Activated CD8-positive, alpha-beta T cell treated with anti-CD3 and anti-CD28 coated beads, Interleukin-2, amount 10 ng/mL, durations not matched to agents 7 days and 5 days (primary cell): ENCODE data around the gene MITF. TPM values are rescaled to one million over a fixed set of nuclear protein-coding genes. Genes with fewer than 3 reads are reported as not detected.

Experiments used
- ATAC-seq: fragments of 150-1000 bp; cut with Tn5 transposase; one replicate; pipeline ENCODE4 v1.10.0; 2021; ENCODE audit warnings: moderate library complexity
- CTCF ChIA-PET: fragments of 350-600 bp; sonication (Branson Sonifier 250); formaldehyde crosslinking; loops from one replicate; lab custom pipeline; 2021; ENCODE audit warnings: antibody characterized with exemption; lab: Charles Lee
- POLR2A ChIA-PET: fragments of 350-600 bp; sonication (Branson Sonifier 250); formaldehyde crosslinking; loops from one replicate; lab custom pipeline; 2021; ENCODE audit warnings: antibody characterized with exemption; lab: Charles Lee
- DNase-seq: peaks from one replicate; pipeline ENCODE4 v3.0.0-alpha.2; 2020
- H3K27ac Mint-ChIP-seq: one replicate; pipeline ENCODE4 v1.8.0; 2021; ENCODE audit warnings: mild to moderate bottlenecking, mixed read lengths
- H3K27me3 Mint-ChIP-seq: one replicate; pipeline ENCODE4 v1.8.0; 2021; ENCODE audit warnings: low read depth, mixed read lengths
- H3K36me3 Mint-ChIP-seq: one replicate; pipeline ENCODE4 v1.8.0; 2021; ENCODE audit warnings: low read depth, mixed read lengths
- H3K4me1 Mint-ChIP-seq: one replicate; pipeline ENCODE4 v1.8.0; 2021; ENCODE audit warnings: low read depth, mixed read lengths
- H3K4me3 Mint-ChIP-seq: one replicate; pipeline ENCODE4 v1.8.0; 2021; ENCODE audit warnings: mild to moderate bottlenecking, mixed read lengths
- H3K9me3 Mint-ChIP-seq: one replicate; pipeline ENCODE4 v1.8.0; 2022; ENCODE audit warnings: mixed read lengths; ENCODE audit not compliant: insufficient read depth
- total RNA-seq, 2 experiments: library from RNA; stranded (reverse); gene quantifications; one replicate each; pipeline ENCODE4 v1.2.3, GENCODE V29; 2021

Gene MITF
- total RNA-seq, 2 experiments from 2014 or later = not detected

DNA sequence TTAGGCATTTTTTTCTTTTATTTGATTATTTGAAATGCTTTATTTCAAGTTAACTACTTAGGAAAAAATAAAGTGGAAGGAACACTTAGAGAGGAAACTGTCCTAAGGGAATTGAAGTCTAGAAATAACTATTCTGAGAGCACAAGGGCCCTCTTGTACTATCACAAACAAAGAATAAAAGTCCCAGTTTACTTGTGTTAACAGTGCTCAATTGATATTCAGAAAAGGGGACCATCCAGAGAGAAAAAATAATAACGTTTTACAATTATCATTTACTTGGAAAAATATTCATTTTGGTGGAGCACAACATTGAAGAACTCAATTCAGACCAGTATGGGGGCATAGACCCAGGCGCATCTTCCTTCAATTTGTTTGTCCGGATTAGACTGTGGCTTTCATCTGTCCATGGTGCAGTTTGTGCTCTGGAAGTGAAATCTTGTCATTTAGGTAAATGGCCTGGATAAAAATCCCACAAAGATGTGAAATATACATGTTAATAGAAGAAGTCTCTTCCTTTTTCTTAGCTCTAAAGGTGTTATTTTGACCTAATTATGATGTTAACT is 205.7 kb downstream of the MITF start:
- DNase-seq (no peak), ATAC-seq (no peak)
- Mint-ChIP-seq H3K9me3 (no peaks in the 10 kb centered on the region), H3K4me3 (no peak overlapping the region), H3K27ac (no peak overlapping the region), H3K27me3 (no peaks in the 10 kb centered on the region), H3K36me3 (no peaks in the 10 kb centered on the region), H3K4me1 (no peaks in the 10 kb centered on the region)
- POLR2A ChIA-PET = interaction anchor here (0.7 kb wide), 1 partner anchor 24 kb away, joined by 3 read pairs; no protein-coding TSS in a partner anchor
- CTCF ChIA-PET = no interaction called here

DNA sequence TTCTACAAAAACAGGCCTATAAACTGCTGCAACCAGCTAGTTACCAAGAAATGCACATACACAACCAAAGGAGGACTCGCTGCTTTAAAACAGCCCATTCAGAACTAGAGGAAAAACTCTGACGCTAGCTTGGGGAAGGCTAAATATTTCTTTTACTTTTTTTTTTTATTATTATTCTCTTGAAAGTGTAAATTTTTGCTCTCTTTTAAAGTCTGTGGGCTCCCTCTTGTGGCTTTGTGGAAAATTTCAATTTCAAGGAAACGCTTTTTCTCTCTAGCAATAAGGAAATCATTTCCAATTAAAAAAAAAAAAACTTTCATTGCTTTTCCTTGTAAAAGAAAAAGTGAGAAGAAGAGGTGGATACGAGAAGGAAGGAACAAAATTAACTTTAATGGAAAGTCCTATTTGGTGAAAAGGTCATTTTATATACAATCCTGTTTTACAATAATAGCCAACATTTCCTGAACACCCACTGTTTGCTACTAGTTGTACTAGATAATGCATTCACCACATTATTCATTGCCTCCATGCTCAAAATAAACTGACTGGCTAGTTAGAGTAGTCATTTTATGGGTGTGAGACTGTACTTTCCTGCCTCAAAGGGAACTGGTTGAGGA is 209.1 kb downstream of the MITF start:
- no peaks in the 10 kb centered on the region for H3K36me3 Mint-ChIP-seq
- H3K9me3 Mint-ChIP-seq = no peaks in the 10 kb centered on the region
- no peaks in the 10 kb centered on the region for H3K27me3 Mint-ChIP-seq
- CTCF ChIA-PET = no interaction called here
- no peaks in the 10 kb centered on the region for H3K4me1 Mint-ChIP-seq
- POLR2A ChIA-PET = no interaction called here
- no peak overlapping the region for H3K27ac Mint-ChIP-seq
- no peak overlapping the region for H3K4me3 Mint-ChIP-seq
- ATAC-seq = no peak
- DNase-seq = no peak

DNA sequence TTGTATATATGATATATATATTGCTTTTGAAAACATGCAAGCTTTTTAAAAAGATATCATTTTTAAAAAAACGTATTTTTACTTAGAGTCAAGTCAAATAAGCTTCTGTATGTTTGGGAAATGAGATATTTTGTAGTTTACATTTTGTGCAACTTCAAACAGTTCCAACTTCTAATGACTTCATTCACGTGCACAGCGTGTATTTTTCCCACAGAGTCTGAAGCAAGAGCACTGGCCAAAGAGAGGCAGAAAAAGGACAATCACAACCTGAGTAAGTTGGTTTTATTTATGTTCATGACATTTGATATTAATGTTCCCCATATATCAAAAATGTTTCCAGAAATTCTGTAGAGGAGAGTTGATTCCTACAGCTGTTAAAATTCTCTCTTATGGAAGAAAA is 212.4 kb downstream of the MITF start:
- DNase-seq = no peak
- CTCF ChIA-PET = no interaction called here
- H3K9me3 Mint-ChIP-seq = no peaks in the 10 kb centered on the region
- no peak overlapping the region for H3K4me3 Mint-ChIP-seq
- H3K36me3 Mint-ChIP-seq = no peaks in the 10 kb centered on the region
- H3K4me1 Mint-ChIP-seq = no peaks in the 10 kb centered on the region
- H3K27me3 Mint-ChIP-seq = no peaks in the 10 kb centered on the region
- no peak overlapping the region for H3K27ac Mint-ChIP-seq
- no peak for ATAC-seq
- POLR2A ChIA-PET = no interaction called here

DNA sequence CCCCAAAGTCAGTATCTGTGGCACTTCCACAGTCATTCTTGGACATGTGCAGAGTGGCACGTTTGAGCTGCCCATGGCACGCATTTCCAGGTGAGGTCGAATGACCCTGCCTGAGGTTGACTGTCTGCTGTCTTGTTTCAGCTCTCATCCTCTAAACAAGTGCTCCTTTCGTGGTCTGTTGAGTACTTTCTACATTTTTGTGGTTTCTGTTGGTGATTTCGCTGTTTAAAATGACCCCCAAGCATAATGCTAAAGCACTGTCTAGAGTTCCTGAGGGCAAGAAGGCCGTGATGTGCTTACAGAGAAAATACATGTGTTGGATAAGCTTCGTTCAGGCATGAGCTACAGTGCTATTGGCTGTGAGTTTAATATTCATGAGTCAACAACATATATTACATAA is 220.3 kb downstream of the MITF start:
- DNase-seq (no peak), ATAC-seq (no peak)
- Mint-ChIP-seq H3K4me3 (no peak overlapping the region), H3K27me3 (no peaks in the 10 kb centered on the region), H3K27ac (no peak overlapping the region), H3K9me3 (no peaks in the 10 kb centered on the region), H3K4me1 (no peaks in the 10 kb centered on the region), H3K36me3 (no peaks in the 10 kb centered on the region)
- POLR2A ChIA-PET = no interaction called here
- CTCF ChIA-PET = no interaction called here

DNA sequence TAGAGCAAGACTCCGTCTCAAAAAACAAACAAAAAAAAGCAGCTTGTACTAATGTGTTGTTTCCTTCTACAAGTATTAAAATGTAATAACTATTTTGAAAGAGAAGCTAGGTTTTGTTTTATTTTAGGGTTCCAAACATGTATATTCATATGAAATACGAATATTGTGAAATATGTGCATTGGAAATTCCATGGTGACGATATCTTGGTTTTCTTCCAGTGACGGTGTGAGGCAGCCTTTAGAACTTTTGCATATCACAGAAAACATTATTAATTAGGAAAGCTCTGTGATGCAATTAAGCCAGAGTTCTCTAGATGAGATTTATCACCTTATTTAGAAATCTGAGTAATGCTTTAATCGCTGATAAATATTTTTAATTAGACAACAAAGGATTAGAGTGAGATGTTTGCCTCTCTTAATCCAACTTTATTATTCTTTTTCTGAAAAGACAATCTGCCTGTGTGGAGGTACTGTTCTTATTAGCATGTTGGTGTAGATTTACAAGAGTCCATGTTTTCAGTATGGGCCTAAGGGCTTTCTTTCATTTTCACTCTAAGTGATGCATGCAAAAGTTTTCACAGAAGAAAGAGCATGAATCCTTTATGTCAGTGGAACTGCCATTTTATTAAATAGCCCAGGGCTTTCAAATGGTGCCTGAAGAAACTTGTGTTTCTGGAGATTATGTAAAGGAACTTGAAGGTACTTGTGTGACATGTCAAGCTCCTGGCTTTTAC is 222.6 kb downstream of the MITF start:
- no peaks in the 10 kb centered on the region for H3K27me3 Mint-ChIP-seq

DNA sequence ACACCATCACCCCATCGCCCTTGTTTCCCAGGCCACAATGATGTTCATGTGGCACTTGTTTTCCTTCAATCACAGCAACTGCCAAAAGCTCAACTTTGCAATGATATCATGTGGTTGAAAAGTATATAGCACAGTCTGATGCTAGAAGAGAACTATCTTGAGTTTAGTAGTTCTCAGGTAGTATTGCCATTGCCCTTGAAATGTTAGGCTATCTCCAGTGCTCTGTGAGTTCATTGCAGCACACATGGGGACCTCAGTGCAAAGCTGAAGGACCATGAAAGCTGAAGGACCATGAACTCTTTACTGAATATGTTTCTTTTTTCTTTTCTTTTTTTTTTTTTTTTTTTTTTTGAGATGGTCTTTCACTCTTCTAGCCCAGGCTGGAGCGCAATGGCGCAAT is 224.4 kb downstream of the MITF start:
- ChIA-PET POLR2A (no interaction called here), CTCF (no interaction called here)
- H3K36me3 Mint-ChIP-seq = no peaks in the 10 kb centered on the region
- H3K9me3 Mint-ChIP-seq = no peaks in the 10 kb centered on the region
- no peaks in the 10 kb centered on the region for H3K27me3 Mint-ChIP-seq
- no peak overlapping the region for H3K27ac Mint-ChIP-seq
- no peak overlapping the region for H3K4me3 Mint-ChIP-seq
- ATAC-seq (no peak), DNase-seq (no peak)
- no peaks in the 10 kb centered on the region for H3K4me1 Mint-ChIP-seq

More for the DNA sequence above, 222.6 kb downstream of the MITF start:
- Mint-ChIP-seq H3K9me3 (no peaks in the 10 kb centered on the region), H3K4me3 (no peak overlapping the region), H3K36me3 (no peaks in the 10 kb centered on the region), H3K27ac (no peak overlapping the region), H3K4me1 (no peaks in the 10 kb centered on the region)
- ChIA-PET CTCF (no interaction called here), POLR2A (no interaction called here)
- ATAC-seq = no peak
- no peak for DNase-seq

DNA sequence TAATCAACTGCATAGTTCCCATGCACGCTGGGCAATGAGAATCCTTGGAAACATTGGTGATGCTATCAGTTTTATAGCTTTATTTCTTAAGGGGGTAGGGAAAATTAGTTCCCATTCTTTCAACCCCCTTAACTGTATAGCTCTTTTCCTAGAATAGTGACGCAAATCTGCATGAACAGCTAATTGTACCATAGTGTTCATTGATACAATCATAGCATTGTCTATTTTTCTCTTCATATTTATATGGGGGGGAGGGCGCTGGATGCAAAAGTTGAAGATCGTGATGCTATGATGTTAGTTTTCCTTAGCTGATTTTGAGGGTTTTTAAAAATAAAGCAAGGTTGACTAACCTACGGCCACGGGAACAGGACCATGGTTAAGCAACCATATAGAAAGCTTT is 227.9 kb downstream of the MITF start:
- ATAC-seq (no peak), DNase-seq (no peak)
- H3K4me1 Mint-ChIP-seq = no peaks in the 10 kb centered on the region
- H3K27me3 Mint-ChIP-seq = no peaks in the 10 kb centered on the region
- POLR2A ChIA-PET = no interaction called here
- CTCF ChIA-PET = no interaction called here
- H3K27ac Mint-ChIP-seq = no peak overlapping the region
- no peak overlapping the region for H3K4me3 Mint-ChIP-seq
- no peaks in the 10 kb centered on the region for H3K9me3 Mint-ChIP-seq
- H3K36me3 Mint-ChIP-seq = no peaks in the 10 kb centered on the region

DNA sequence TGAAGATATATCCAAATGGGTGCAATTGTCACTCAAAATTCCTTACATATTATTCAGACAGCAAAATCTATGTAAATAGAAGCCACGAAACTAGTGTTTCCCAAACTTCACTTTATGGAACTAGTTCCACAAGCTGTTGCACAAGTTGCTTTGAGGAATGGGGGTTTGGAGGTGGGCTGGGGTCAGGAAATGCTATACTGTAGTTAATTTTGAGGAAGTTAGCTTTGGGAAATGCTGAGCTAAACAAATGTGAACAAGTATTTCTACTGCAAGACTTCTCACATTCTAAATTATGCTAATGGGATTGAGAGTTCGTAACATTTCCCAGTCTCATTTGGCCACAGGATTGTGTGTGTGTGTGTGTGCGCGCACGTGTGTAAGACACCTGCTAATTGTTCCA is 231.6 kb downstream of the MITF start:
- no peak overlapping the region for H3K4me3 Mint-ChIP-seq
- no peak for DNase-seq
- no peaks in the 10 kb centered on the region for H3K9me3 Mint-ChIP-seq
- POLR2A ChIA-PET = no interaction called here
- H3K27me3 Mint-ChIP-seq = no peaks in the 10 kb centered on the region
- H3K36me3 Mint-ChIP-seq = no peaks in the 10 kb centered on the region
- CTCF ChIA-PET = no interaction called here
- ATAC-seq = no peak
- H3K4me1 Mint-ChIP-seq = no peaks in the 10 kb centered on the region
- no peak overlapping the region for H3K27ac Mint-ChIP-seq

DNA sequence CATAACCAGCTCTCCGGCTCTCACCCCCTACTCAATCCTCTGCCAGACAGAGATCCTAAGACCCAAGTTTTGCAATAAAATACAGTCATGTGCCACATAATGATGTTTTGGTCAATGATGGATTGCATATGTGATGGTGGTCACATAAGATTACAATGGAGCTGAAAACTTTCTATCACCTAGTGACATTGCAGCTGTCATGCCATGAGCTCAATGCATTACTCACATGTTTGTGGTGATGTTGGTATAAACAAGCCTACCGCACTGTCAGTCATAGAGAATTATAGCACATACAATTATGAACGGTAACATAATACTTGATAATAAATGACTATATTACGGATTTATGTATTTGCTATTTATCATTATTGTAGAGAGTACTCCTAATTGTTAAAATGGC is 233.4 kb downstream of the MITF start:
- Mint-ChIP-seq H3K27me3 (no peaks in the 10 kb centered on the region), H3K27ac (no peak overlapping the region), H3K4me3 (no peak overlapping the region), H3K9me3 (no peaks in the 10 kb centered on the region), H3K4me1 (no peaks in the 10 kb centered on the region), H3K36me3 (no peaks in the 10 kb centered on the region)
- no peak for DNase-seq
- ChIA-PET CTCF (no interaction called here), POLR2A (no interaction called here)
- ATAC-seq = no peak

DNA sequence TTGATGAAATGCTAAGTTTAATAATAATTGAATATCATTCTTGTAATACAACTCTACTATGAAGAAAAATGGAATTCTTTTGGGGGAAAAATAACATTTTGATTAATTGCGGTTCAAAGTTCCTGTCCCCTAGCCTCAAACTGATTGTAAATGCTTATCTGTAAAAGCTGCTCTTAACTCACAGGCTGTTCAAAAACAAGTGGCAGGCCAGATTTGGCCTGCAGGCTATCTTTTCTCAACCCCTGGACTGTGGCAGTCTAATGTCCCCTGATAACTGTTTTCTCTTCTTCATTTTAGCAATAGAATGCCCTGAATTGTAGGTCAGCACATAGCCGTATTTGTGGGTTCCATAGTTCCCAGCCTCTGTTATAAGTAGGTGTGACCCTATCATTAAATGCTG is 236.8 kb downstream of the MITF start:
- Mint-ChIP-seq H3K4me1 (no peaks in the 10 kb centered on the region), H3K36me3 (no peaks in the 10 kb centered on the region), H3K9me3 (no peaks in the 10 kb centered on the region), H3K27me3 (no peaks in the 10 kb centered on the region), H3K4me3 (no peak overlapping the region), H3K27ac (no peak overlapping the region)
- DNase-seq = no peak
- no peak for ATAC-seq
- CTCF ChIA-PET = no interaction called here
- POLR2A ChIA-PET = no interaction called here

DNA sequence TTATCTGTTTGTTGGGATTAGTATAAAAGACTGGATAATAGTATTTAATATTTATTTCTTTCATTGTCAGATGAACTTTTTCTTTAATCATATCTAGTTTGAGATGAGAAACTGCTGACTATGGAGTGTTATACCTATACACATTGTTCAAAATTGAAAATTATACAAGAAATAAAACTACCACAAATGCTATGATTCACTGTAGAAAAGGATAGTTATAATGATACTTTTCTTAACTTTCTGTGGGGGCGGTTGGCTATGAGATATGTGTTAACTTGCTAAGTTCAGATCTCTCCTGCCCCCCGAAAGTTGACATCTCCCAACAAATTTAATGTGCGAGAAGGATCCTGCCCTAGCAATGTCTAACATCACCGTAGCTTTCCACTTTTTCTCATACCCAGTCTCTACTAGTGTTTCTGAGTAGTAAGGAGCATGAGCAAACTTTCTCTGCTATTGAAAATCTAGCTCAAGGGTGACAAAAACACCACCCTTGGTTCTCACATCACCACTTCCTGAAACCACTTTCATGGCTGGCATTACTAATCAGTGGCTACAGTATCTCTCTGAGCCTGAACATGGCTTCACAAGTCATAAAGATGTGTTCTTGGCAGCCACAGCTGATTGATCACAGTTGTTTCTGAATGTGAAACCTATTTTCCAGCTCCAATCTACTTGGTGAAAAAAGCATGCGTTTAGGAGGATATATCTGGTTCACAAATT is 244.4 kb downstream of the MITF start:
- no peaks in the 10 kb centered on the region for H3K9me3 Mint-ChIP-seq
- CTCF ChIA-PET = no interaction called here

DNA sequence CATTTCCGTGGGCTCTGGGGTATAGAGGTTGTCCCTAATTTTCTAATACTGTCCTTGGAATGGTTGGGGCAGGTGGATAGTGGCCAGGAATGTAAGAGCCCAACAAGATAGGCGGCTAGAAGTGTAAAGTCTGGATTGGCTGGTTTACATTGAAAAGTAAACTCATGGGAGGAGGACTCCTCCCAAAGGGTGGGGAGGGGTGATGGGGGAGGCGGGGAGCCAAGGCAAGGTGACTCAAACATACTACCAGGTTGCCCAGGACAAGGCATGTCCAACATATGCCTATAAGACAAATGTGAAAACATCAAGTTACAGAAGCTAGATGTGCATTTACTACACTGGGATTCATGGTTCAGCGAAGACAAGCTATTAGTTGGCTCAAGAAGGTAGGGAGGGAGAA is 246.0 kb downstream of the MITF start:
- Mint-ChIP-seq H3K4me1 (no peaks in the 10 kb centered on the region), H3K4me3 (no peak overlapping the region), H3K27me3 (no peaks in the 10 kb centered on the region), H3K9me3 (no peaks in the 10 kb centered on the region), H3K36me3 (no peaks in the 10 kb centered on the region), H3K27ac (no peak overlapping the region)
- ChIA-PET POLR2A (no interaction called here), CTCF (no interaction called here)
- DNase-seq (no peak), ATAC-seq (no peak)

More for the DNA sequence above, 244.4 kb downstream of the MITF start:
- Mint-ChIP-seq H3K36me3 (no peaks in the 10 kb centered on the region), H3K27ac (no peak overlapping the region), H3K4me3 (no peak overlapping the region), H3K27me3 (no peaks in the 10 kb centered on the region), H3K4me1 (no peaks in the 10 kb centered on the region)
- ATAC-seq (no peak), DNase-seq (no peak)
- POLR2A ChIA-PET = no interaction called here
